KMS-11 (cell line): ENCODE data around the gene MYO19.

ENCODE experiments used
- H2AFZ ChIP-seq: fragments of 200-600 bp; sonication (generic); 2 replicates; pipeline ENCODE4 v1.6.1; 2016; ENCODE audit warnings: antibody characterized with exemption, mixed run types, low read depth
- H3K27ac ChIP-seq: fragments of 200-600 bp; sonication (generic); 2 replicates; pipeline ENCODE4 v1.6.1; 2016; ENCODE audit warnings: mild to moderate bottlenecking, mixed run types
- H3K27me3 ChIP-seq: fragments of 200-600 bp; sonication (generic); 2 replicates; pipeline ENCODE4 v1.6.1; 2017; ENCODE audit warnings: mild to moderate bottlenecking, low read depth, mixed run types, moderate library complexity; ENCODE audit not compliant: insufficient read depth
- H3K36me3 ChIP-seq: fragments of 200-600 bp; sonication (generic); 2 replicates; pipeline ENCODE4 v1.6.1; 2017; ENCODE audit warnings: mild to moderate bottlenecking, mixed run types; ENCODE audit not compliant: insufficient read depth
- H3K4me1 ChIP-seq: fragments of 200-600 bp; sonication (generic); 2 replicates; pipeline ENCODE4 v1.6.1; 2016; ENCODE audit warnings: mild to moderate bottlenecking, low read depth, mixed run types; ENCODE audit not compliant: poor library complexity, severe bottlenecking
- H3K4me2 ChIP-seq: fragments of 200-600 bp; sonication (generic); 2 replicates; pipeline ENCODE4 v1.7.0; 2016; ENCODE audit warnings: mild to moderate bottlenecking, mixed run types
- H3K4me3 ChIP-seq: fragments of 200-600 bp; sonication (generic); IDR thresholded peaks from 2 replicates; pipeline ENCODE4 v1.6.1; 2017; ENCODE audit warnings: low read depth, low read length, mixed read lengths; ENCODE audit not compliant: insufficient read depth
- H3K79me2 ChIP-seq: fragments of 200-600 bp; sonication (generic); 2 replicates; pipeline ENCODE4 v1.6.1; 2016; ENCODE audit warnings: low read depth, mixed run types; ENCODE audit not compliant: insufficient read depth
- H3K9ac ChIP-seq: fragments of 200-600 bp; sonication (generic); 2 replicates; pipeline ENCODE4 v1.6.1; 2016; ENCODE audit warnings: mild to moderate bottlenecking, mixed run types
- H4K20me1 ChIP-seq: fragments of 200-600 bp; sonication (generic); 2 replicates; pipeline ENCODE4 v1.6.1; 2016; ENCODE audit warnings: mild to moderate bottlenecking, mixed run types; ENCODE audit not compliant: insufficient read depth
- TF ChIP-seq, protein P1 (sequence below): fragments of 200-600 bp; sonication (generic); conservative IDR thresholded peaks from 2 replicates; pipeline ENCODE4 v1.6.1; 2017; ENCODE audit warnings: low read depth, mild to moderate bottlenecking, antibody characterized with exemption, low read length, moderate library complexity, mixed read lengths

MYO19 gene

DNA sequence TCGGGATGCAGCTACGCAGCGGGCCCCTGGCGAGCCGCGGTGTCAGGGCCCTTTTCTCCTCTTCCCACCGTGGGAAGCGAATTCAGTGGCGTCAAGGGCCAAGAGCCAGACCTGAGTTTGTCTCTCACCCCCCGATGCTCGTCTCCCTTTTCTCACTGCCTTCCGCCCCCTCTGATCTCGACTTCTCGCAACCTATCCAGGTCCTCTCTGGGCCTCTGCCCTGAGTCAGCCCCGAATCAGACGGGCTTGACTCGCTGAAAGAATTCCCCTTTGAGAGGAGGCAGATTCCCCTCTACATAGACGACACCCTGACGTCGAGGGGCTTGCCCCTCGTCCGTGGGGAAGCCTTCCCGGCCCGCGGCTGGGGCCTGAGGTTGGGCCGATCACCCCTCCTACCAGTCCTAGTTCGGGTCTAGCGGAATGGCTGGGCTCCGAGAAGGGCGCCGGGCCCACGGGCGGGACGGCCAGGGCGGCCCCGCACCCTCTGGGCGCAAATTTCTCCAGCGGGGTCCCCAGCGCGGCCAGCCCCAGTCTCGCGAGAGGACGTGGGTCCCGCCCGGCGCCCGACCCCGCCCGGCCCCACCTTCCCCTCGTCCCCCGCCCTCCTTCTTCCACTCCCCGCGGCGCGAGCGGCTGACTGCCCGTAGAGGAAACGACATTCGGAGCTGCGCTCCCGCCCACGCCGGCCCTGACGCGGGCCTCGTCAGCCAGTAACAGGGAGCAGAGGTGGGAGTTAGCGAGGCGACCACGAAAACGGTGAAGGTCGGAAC, 9.8 kb upstream of the MYO19 start, which contains the start of gene GGNBP2:
Gene GGNBP2, plus strand, starts transcription at position 613 of the 770 bp plus-strand sequence. CDS start 806 bp downstream, outside the sequence.
- Histone ChIP-seq H3K79me2 (peaks cover 54% of the 10 kb centered on the region), H3K36me3 (no peaks in the 10 kb centered on the region), H3K4me2 (peak within 1 kb of the TSS; percentile 97), H2AFZ (peak within 1 kb of the TSS; percentile 96), H4K20me1 (peaks cover 3% of the 10 kb centered on the region), H3K4me3 (no peak within 1 kb of the TSS), H3K27me3 (no peaks in the 10 kb centered on the region), H3K27ac (peak within 1 kb of the TSS; percentile 91), H3K9ac (peak within 1 kb of the TSS; percentile 87), H3K4me1 (peaks cover 40% of the 10 kb centered on the region)
- TF ChIP-seq, protein P1, sequence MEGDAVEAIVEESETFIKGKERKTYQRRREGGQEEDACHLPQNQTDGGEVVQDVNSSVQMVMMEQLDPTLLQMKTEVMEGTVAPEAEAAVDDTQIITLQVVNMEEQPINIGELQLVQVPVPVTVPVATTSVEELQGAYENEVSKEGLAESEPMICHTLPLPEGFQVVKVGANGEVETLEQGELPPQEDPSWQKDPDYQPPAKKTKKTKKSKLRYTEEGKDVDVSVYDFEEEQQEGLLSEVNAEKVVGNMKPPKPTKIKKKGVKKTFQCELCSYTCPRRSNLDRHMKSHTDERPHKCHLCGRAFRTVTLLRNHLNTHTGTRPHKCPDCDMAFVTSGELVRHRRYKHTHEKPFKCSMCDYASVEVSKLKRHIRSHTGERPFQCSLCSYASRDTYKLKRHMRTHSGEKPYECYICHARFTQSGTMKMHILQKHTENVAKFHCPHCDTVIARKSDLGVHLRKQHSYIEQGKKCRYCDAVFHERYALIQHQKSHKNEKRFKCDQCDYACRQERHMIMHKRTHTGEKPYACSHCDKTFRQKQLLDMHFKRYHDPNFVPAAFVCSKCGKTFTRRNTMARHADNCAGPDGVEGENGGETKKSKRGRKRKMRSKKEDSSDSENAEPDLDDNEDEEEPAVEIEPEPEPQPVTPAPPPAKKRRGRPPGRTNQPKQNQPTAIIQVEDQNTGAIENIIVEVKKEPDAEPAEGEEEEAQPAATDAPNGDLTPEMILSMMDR, result no peak

DNA sequence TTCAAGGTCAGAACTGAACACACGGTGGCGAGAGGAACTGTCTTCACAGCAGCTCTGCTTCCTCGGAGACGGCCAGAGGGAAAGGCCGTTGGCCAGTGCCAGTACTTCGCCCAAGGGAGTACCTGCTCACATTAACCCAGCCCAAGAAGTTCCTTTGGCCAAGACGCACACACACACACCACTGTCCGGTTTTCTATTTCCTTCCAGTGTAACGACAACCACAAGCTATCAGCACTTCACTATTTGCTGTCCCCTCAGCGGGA, 9.3 kb upstream of the MYO19 start:
- Histone ChIP-seq H3K9ac (peak overlapping the region; percentile 87), H3K36me3 (no peaks in the 10 kb centered on the region), H3K79me2 (peaks cover 49% of the 10 kb centered on the region), H2AFZ (peak overlapping the region; percentile 96), H4K20me1 (peaks cover 3% of the 10 kb centered on the region), H3K4me3 (no peak overlapping the region), H3K4me1 (peaks cover 35% of the 10 kb centered on the region), H3K27me3 (no peaks in the 10 kb centered on the region), H3K4me2 (peak overlapping the region; percentile 75), H3K27ac (peak overlapping the region; percentile 91)
- TF ChIP-seq, protein P1, result no peak

DNA sequence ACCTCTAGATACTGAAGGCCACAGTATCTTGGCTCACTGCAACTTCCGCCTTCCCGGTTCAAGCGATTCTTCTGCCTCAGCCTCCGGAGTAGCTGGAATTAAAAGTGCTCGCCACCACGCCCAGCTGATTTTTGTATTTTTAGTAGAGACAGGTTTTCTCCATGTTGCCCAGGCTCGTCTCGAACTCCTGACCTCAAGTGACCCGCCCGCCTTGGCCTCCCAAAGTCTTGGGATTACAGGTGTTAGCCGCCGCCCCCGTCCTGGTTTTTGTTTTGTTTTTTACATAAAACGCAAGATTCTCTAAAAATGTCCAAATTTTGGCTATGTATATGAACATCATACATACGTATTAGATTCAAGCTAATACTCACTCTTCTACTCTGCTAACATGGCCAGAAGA, 8.1 kb upstream of the MYO19 start:
- H2AFZ ChIP-seq, result no peak overlapping the region
- TF ChIP-seq, protein P1, result no peak
- peaks cover 37% of the 10 kb centered on the region for H3K79me2 ChIP-seq
- no peaks in the 10 kb centered on the region for H3K27me3 ChIP-seq
- no peak overlapping the region for H3K27ac ChIP-seq
- H4K20me1 ChIP-seq, result no peaks in the 10 kb centered on the region; the same call in 1 of the 2 replicates
- peaks cover 24% of the 10 kb centered on the region for H3K4me1 ChIP-seq
- no peak overlapping the region for H3K9ac ChIP-seq
- no peaks in the 10 kb centered on the region for H3K36me3 ChIP-seq
- H3K4me2 ChIP-seq, result no peak overlapping the region
- no peak overlapping the region for H3K4me3 ChIP-seq

DNA sequence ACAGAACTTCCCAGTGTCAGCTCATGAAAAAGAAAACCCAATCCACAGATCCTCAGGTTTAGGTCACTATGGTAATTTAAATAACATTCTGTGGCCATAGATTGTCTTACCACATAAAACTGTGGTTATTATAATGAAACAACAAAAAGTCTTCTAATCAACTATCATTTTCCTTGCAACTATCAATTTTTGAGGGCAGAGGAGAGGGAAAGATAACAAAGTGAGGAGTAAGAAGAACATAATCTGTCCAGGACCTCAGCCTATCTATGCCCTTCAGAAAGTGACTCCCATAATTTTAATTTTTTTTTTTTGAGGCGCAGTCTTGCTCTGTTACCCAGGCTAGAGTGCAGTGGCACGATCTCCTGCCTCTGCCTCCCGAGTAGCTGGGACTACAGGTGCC, 6.0 kb upstream of the MYO19 start:
- H3K4me3 ChIP-seq, result no peak overlapping the region
- no peaks in the 10 kb centered on the region for H4K20me1 ChIP-seq
- H3K4me2 ChIP-seq, result no peak overlapping the region
- TF ChIP-seq, protein P1, result no peak
- H3K27ac ChIP-seq, result no peak overlapping the region
- no peaks in the 10 kb centered on the region for H3K36me3 ChIP-seq
- H3K27me3 ChIP-seq, result no peaks in the 10 kb centered on the region
- peaks cover 21% of the 10 kb centered on the region for H3K4me1 ChIP-seq
- H3K9ac ChIP-seq, result no peak overlapping the region
- H2AFZ ChIP-seq, result no peak overlapping the region
- H3K79me2 ChIP-seq, result peaks cover 29% of the 10 kb centered on the region
